ENCODE results near the gene TLX1.
A peak's percentile ranks its signal among the peaks of the same experiment; 100 is the strongest.

The TLX1 gene

GRCh38 chr10:101141616-101142532 lies 10.8 kb downstream of the TLX1 start:
- DNase-seq (ENCODE audit: low read depth): peak; percentile 45
- H3K4me3 ChIP-seq (ENCODE audit: low read depth, low read length): no peak overlapping the region
- in situ Hi-C loops (cut with HindIII; ENCODE audit: low sequenced_read_pairs): no loop called here
- peak; percentile 95 for TF ChIP-seq CTCF (IDR thresholded peaks at IDR 0.05; ENCODE audit: low read depth, low read length, missing control alignments)

GRCh38 chr10:101142533-101143344 lies 11.6 kb downstream of the TLX1 start:
- in situ Hi-C loops (cut with HindIII; ENCODE audit: low sequenced_read_pairs): no loop called here
- TF ChIP-seq CTCF (IDR thresholded peaks at IDR 0.05; ENCODE audit: low read depth, low read length, missing control alignments): no peak
- DNase-seq (ENCODE audit: low read depth): no peak
- no peak overlapping the region for H3K4me3 ChIP-seq (ENCODE audit: low read depth, low read length)

GRCh38 chr10:101143345-101143630 lies 12.2 kb downstream of the TLX1 start:
- no peak overlapping the region for H3K4me3 ChIP-seq (ENCODE audit: low read depth, low read length)
- in situ Hi-C loops (cut with HindIII; ENCODE audit: low sequenced_read_pairs): no loop called here
- no peak for DNase-seq (ENCODE audit: low read depth)
- TF ChIP-seq CTCF (IDR thresholded peaks at IDR 0.05; ENCODE audit: low read depth, low read length, missing control alignments): no peak

- in situ Hi-C loops (cut with HindIII; ENCODE audit: low sequenced_read_pairs): no loop called here
- no peak for DNase-seq (ENCODE audit: low read depth)
- H3K4me3 ChIP-seq (ENCODE audit: low read depth, low read length): no peak overlapping the region
- TF ChIP-seq CTCF (IDR thresholded peaks at IDR 0.05; ENCODE audit: low read depth, low read length, missing control alignments): no peak
Measured at GRCh38 chr10:101144053-101144452, 13.0 kb downstream of the TLX1 start.

- DNase-seq (ENCODE audit: low read depth): no peak
- H3K4me3 ChIP-seq (ENCODE audit: low read depth, low read length): no peak overlapping the region
- TF ChIP-seq CTCF (IDR thresholded peaks at IDR 0.05; ENCODE audit: low read depth, low read length, missing control alignments): no peak
- in situ Hi-C loops (cut with HindIII; ENCODE audit: low sequenced_read_pairs): no loop called here
Measured at GRCh38 chr10:101145145-101145544, 14.0 kb downstream of the TLX1 start.

- H3K4me3 ChIP-seq (ENCODE audit: low read depth, low read length): no peak overlapping the region
- TF ChIP-seq CTCF (IDR thresholded peaks at IDR 0.05; ENCODE audit: low read depth, low read length, missing control alignments): no peak
- in situ Hi-C loops (cut with HindIII; ENCODE audit: low sequenced_read_pairs): no loop called here
Measured at GRCh38 chr10:101145750-101146391, 14.8 kb downstream of the TLX1 start.

More at GRCh38 chr10:101145750-101146391, 14.8 kb downstream of the TLX1 start:
- DNase-seq (ENCODE audit: low read depth): no peak

Data from astrocyte of the cerebellum (primary cell).